HepG2 (cell line): ENCODE results near the gene TOP1. TPM values are rescaled to one million over a fixed set of nuclear protein-coding genes. Genes with fewer than 3 reads are reported as not detected.
A peak's percentile ranks its signal among the peaks of the same experiment; 100 is the strongest.

Experiments used
- ATAC-seq: fragments of 200-7000 bp; cut with Tn5 transposase; 3 replicates; pipeline ENCODE4 v1.9.1; 2020; ENCODE audit warnings: mild to moderate bottlenecking, moderate library complexity
- BruUV-seq: library from RNA; stranded (reverse); fragments of 400-500 nt; replicated peaks from 2 replicates; lab custom pipeline; 2021; lab: Mats Ljungman, UMichigan
- CTCF ChIA-PET: fragments of 300-600 bp; formaldehyde crosslinking; extraction: SDS; loops from one replicate; lab custom pipeline; 2021; ENCODE audit warnings: low total read pairs, inconsistent platforms, low intra/inter-chr PET ratio; lab: Yijun Ruan, JAX
- POLR2A ChIA-PET: fragments of 350-600 bp; sonication (Branson Sonifier 250); formaldehyde crosslinking; loops from one replicate; lab custom pipeline; 2020; ENCODE audit warnings: antibody characterized with exemption, inconsistent platforms; lab: Yijun Ruan, JAX
- DNase-seq: peaks from one replicate; pipeline ENCODE4 v3.0.0-alpha.2; 2015; ENCODE audit warnings: low spot score
- FAIRE-seq: peaks from 3 replicates; lab custom pipeline; 2011; peaks lifted over from hg19 to GRCh38; lab: Jason Lieb, UNC
- H2AFZ ChIP-seq: one replicate; pipeline ENCODE4 v1.6.1; 2011; ENCODE audit warnings: low read length, inconsistent platforms
- H3K27ac ChIP-seq: fragments of 300-600 bp; 3 replicates; pipeline ENCODE4 v1.8.0; 2011; ENCODE audit warnings: mixed run types, mild to moderate bottlenecking, mixed read lengths, low read length, inconsistent platforms; ENCODE audit not compliant: insufficient read depth; ENCODE audit errors: extremely low read length
- H3K27me3 ChIP-seq, 2 experiments: fragments of 200-600 bp in 1 of 2; 2 replicates in 1 of 2; 3 replicates in 1 of 2; pipeline versions ENCODE4 v1.6.0 to v1.8.0; 2011; ENCODE audit warnings: low read length in 2 of 2, mild to moderate bottlenecking in 2 of 2, moderate library complexity in 2 of 2, inconsistent platforms in 1 of 2; ENCODE audit not compliant: insufficient read depth in 2 of 2, control insufficient read depth in 1 of 2
- H3K36me3 ChIP-seq, 2 experiments: fragments of 200-600 bp in 1 of 2; replicated peaks in 1 of 2; 2 replicates in 1 of 2; 3 replicates in 1 of 2; pipeline versions ENCODE4 v1.5.1 to v1.8.0; 2011; ENCODE audit warnings: low read length in 2 of 2, inconsistent platforms in 1 of 2; ENCODE audit not compliant: insufficient read depth in 2 of 2, control insufficient read depth in 1 of 2
- H3K4me1 ChIP-seq: 2 replicates; pipeline ENCODE4 v1.5.1; 2012; ENCODE audit warnings: low read length, inconsistent platforms; ENCODE audit not compliant: insufficient read depth
- H3K4me2 ChIP-seq: 2 replicates; pipeline ENCODE4 v1.6.0; 2011; ENCODE audit warnings: low read depth, low read length, inconsistent platforms
- H3K4me3 ChIP-seq, 3 experiments: fragments of 200-600 bp in 1 of 3; sonication (generic), shearing (Covaris generic) in 1 of 3; replicated peaks in 1 of 3; 2 replicates each; pipeline ENCODE4 v1.5.1; 2011 to 2016; ENCODE audit warnings: low read length in 3 of 3, inconsistent platforms in 2 of 3, low read depth in 2 of 3, mild to moderate bottlenecking in 2 of 3, control low read depth in 1 of 3, mixed read lengths in 1 of 3; ENCODE audit not compliant: insufficient read depth in 1 of 3
- H3K79me2 ChIP-seq: one replicate; pipeline ENCODE4 v1.6.1; 2011; ENCODE audit warnings: low read length, inconsistent platforms; ENCODE audit not compliant: insufficient read depth
- H3K9ac ChIP-seq: 2 replicates; pipeline ENCODE4 v1.6.0; 2011; ENCODE audit warnings: mild to moderate bottlenecking, low read depth, low read length, inconsistent platforms; ENCODE audit not compliant: insufficient read depth
- H3K9me3 ChIP-seq: 2 replicates; pipeline ENCODE4 v1.5.1; 2012; ENCODE audit warnings: mild to moderate bottlenecking, low read length
- H4K20me1 ChIP-seq: 2 replicates; pipeline ENCODE4 v1.6.0; 2011; ENCODE audit warnings: inconsistent platforms, mild to moderate bottlenecking, low read length, moderate library complexity; ENCODE audit not compliant: insufficient read depth
- CAMTA2 ChIP-seq: sonication (generic); formaldehyde crosslinking; IDR thresholded peaks from 2 replicates; pipeline ENCODE4 v1.4.0; 2020; ENCODE audit warnings: mild to moderate bottlenecking, missing genetic modification reagents, borderline replicate concordance
- IRF2 ChIP-seq: IDR thresholded peaks from 2 replicates; pipeline ENCODE4 v1.6.1; 2018; ENCODE audit warnings: missing genetic modification reagents, missing compliant biosample characterization
- TMF1 ChIP-seq: sonication (generic); formaldehyde crosslinking; IDR thresholded peaks from 2 replicates; pipeline ENCODE4 v1.8.1; 2022; ENCODE audit warnings: low read depth, missing genetic modification reagents
- ZNF34 ChIP-seq: sonication (generic); formaldehyde crosslinking; IDR thresholded peaks from 2 replicates; pipeline ENCODE4 v1.4.0; 2020; ENCODE audit warnings: mild to moderate bottlenecking, missing genetic modification reagents, borderline replicate concordance
- ZNF687 ChIP-seq: sonication (generic); formaldehyde crosslinking; IDR thresholded peaks from 2 replicates; pipeline ENCODE4 v1.5.1; 2020; ENCODE audit warnings: mild to moderate bottlenecking, missing genetic modification reagents, moderate library complexity
- WGBS: methylation state at CpG from one replicate; pipeline ENCODE4 v1.1.6; 2017; ENCODE audit warnings: low lambda C conversion rate; 5-methylcytosine and 5-hydroxymethylcytosine counted together
- in situ Hi-C: cut with HindIII; loops from 2 replicates; pipeline ENCODE4 v1.10.0; 2017; ENCODE audit warnings: low pct_unique_long_range_greater_than_20kb; ENCODE audit not compliant: extremely low pct_ligation_motif_present
- intact Hi-C: fragments of 100-400 bp; cut with micrococcal nuclease; formaldehyde crosslinking; loops from one replicate; pipeline ENCODE4 v1.10.0; 2022; ENCODE audit not compliant: unreplicated experiment
- polyA plus RNA-seq, 8 experiments: library from polyadenylated mRNA; depleted of rRNA in 3 of 8; stranded (reverse) in 7 of 8; unstranded in 1 of 8; fragments of >200 nt; fragmentation: Illumina TruSeq in 4 of 8; extraction: Trizol in 4 of 8; gene quantifications; 2 replicates each; pipeline versions ENCODE4 v1.2.1 to v1.2.3, GENCODE V29; 2011 to 2016; ENCODE audit warnings: low read depth in 4 of 8, missing spikeins in 1 of 8, mixed read lengths in 1 of 8; ENCODE audit not compliant: insufficient read depth in 1 of 8
- total RNA-seq, 5 experiments: library from RNA; depleted of rRNA; stranded (reverse); fragments of >200 nt; fragmentation: Illumina TruSeq; extraction: Trizol; gene quantifications; 2 replicates each; pipeline ENCODE4 v1.2.3, GENCODE V29; 2016; ENCODE audit warnings: low read depth in 1 of 5
- TF ChIP-seq, protein P1 (sequence below): sonication (generic); formaldehyde crosslinking; IDR thresholded peaks from 2 replicates; pipeline ENCODE4 v1.4.0; 2020; ENCODE audit warnings: missing genetic modification reagents
- TF ChIP-seq, protein P2 (sequence below): sonication (generic); formaldehyde crosslinking; IDR thresholded peaks from 2 replicates; pipeline ENCODE4 v1.5.1; 2020; ENCODE audit warnings: mild to moderate bottlenecking, missing genetic modification reagents, borderline replicate concordance

TOP1 gene
- total and polyA plus RNA-seq, 2 of the 13 experiments (the other 11 are each of a cell fraction or from before 2014, with no cell fraction given): 10.2 to 19.4 TPM

DNA sequence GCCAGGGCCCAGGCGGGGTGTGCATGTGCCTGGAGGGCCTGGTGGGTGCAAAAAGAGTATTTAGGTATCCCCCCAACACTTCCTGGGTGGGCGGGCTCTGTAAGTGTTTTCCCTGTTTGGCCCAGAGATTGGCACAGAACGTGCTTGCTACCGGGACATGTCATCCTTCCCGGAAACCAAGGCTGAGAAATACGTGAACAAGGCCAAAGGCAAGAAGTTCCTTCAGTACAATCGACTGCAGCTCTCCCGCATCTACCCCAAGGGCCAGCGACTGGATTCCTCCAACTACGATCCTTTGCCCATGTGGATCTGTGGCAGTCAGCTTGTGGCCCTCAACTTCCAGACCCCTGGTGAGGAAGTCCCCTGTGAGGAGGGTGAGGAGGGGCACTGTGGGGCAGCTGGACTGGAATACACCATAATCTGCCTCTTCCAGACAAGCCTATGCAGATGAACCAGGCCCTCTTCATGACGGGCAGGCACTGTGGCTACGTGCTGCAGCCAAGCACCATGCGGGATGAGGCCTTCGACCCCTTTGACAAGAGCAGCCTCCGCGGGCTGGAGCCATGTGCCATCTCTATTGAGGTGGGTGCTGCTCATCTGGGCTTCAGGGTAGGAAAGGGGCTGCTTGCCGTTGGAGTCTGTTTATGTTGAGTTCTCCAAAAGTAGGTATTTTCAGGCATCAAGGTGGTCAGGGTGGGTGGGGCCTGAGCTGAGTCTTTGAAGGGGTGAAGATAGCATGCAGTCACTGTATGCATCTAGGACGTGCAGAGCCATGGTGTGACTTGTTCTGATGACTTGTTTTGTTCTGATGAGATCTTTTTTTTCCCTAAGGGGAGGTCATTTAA is 143.9 kb downstream of the TOP1 start (continued):
- TF ChIP-seq, protein P1, sequence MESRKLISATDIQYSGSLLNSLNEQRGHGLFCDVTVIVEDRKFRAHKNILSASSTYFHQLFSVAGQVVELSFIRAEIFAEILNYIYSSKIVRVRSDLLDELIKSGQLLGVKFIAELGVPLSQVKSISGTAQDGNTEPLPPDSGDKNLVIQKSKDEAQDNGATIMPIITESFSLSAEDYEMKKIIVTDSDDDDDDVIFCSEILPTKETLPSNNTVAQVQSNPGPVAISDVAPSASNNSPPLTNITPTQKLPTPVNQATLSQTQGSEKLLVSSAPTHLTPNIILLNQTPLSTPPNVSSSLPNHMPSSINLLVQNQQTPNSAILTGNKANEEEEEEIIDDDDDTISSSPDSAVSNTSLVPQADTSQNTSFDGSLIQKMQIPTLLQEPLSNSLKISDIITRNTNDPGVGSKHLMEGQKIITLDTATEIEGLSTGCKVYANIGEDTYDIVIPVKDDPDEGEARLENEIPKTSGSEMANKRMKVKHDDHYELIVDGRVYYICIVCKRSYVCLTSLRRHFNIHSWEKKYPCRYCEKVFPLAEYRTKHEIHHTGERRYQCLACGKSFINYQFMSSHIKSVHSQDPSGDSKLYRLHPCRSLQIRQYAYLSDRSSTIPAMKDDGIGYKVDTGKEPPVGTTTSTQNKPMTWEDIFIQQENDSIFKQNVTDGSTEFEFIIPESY (CRISPR knock-in tag): 0 out of 2 replicates have a peak, but pooled peaks have one; percentile 38
- no peak for TF ChIP-seq TMF1 (CRISPR knock-in tag)
- TF ChIP-seq CAMTA2 (CRISPR knock-in tag): no peak

DNA sequence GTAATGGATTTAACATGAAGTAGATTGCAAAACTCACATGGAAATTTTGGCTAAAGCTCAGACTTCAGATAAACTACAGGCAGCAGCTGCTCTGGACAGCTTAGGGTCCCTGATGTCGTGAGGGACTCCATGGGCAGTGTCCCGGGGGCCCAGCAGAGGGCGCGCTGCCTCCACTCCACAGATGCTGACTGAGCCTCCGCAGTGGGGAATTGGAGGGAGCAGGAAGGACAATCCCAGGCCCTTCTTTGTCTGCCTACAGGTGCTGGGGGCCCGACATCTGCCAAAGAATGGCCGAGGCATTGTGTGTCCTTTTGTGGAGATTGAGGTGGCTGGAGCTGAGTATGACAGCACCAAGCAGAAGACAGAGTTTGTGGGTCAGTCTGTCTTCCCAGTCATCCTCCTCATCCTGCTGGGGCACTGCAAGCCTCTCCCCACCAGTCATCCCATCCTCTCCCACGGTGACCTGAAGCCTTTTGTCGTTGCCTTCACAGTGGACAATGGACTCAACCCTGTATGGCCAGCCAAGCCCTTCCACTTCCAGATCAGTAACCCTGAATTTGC is 144.6 kb downstream of the TOP1 start:
- in situ Hi-C loops (loop anchor here (5.0 kb wide), 1 partner anchor 169 kb away; the partner anchor contains the start of gene LPIN3), intact Hi-C loops (loop anchor here (1.0 to 2.0 kb wide), 4 partner anchors 36 to 238 kb away; partner anchors contain the start of genes LPIN3 and PLCG1)
- WGBS: 37% methylated on average over 9 of the region's 9 CpGs
- ChIA-PET CTCF (interaction anchor here (1.4 to 3.4 kb wide), 3 partner anchors 38 to 166 kb away, joined by 13 to 76 read pairs (median 13); partner anchors contain the start of gene LPIN3), POLR2A (interaction anchor here (1.6 kb wide), 1 partner anchor 167 kb away, joined by 12 read pairs; the partner anchor contains the start of gene LPIN3)
- H2AFZ ChIP-seq: no peak overlapping the region
- BruUV-seq: no TSS peak
- H4K20me1 ChIP-seq: peaks cover 10% of the 10 kb centered on the region; the same call in 1 of the 2 replicates
- DNase-seq (peak; percentile 62), ATAC-seq (peak; percentile 89), FAIRE-seq (peak; percentile 77)
- H3K27me3 ChIP-seq: no peaks in the 10 kb centered on the region
- H3K9me3 ChIP-seq: no peaks in the 10 kb centered on the region
- no peaks in the 10 kb centered on the region for H3K79me2 ChIP-seq
- peaks cover 51 to 79% of the 10 kb centered on the region in 2 experiments for H3K36me3 ChIP-seq
- no peak overlapping the region for H3K9ac ChIP-seq
- no peak overlapping the region for H3K27ac ChIP-seq
- no peak overlapping the region for H3K4me2 ChIP-seq
- H3K4me3 ChIP-seq: no peak overlapping the region
- H3K4me1 ChIP-seq: no peaks in the 10 kb centered on the region
- TF ChIP-seq, protein P2, sequence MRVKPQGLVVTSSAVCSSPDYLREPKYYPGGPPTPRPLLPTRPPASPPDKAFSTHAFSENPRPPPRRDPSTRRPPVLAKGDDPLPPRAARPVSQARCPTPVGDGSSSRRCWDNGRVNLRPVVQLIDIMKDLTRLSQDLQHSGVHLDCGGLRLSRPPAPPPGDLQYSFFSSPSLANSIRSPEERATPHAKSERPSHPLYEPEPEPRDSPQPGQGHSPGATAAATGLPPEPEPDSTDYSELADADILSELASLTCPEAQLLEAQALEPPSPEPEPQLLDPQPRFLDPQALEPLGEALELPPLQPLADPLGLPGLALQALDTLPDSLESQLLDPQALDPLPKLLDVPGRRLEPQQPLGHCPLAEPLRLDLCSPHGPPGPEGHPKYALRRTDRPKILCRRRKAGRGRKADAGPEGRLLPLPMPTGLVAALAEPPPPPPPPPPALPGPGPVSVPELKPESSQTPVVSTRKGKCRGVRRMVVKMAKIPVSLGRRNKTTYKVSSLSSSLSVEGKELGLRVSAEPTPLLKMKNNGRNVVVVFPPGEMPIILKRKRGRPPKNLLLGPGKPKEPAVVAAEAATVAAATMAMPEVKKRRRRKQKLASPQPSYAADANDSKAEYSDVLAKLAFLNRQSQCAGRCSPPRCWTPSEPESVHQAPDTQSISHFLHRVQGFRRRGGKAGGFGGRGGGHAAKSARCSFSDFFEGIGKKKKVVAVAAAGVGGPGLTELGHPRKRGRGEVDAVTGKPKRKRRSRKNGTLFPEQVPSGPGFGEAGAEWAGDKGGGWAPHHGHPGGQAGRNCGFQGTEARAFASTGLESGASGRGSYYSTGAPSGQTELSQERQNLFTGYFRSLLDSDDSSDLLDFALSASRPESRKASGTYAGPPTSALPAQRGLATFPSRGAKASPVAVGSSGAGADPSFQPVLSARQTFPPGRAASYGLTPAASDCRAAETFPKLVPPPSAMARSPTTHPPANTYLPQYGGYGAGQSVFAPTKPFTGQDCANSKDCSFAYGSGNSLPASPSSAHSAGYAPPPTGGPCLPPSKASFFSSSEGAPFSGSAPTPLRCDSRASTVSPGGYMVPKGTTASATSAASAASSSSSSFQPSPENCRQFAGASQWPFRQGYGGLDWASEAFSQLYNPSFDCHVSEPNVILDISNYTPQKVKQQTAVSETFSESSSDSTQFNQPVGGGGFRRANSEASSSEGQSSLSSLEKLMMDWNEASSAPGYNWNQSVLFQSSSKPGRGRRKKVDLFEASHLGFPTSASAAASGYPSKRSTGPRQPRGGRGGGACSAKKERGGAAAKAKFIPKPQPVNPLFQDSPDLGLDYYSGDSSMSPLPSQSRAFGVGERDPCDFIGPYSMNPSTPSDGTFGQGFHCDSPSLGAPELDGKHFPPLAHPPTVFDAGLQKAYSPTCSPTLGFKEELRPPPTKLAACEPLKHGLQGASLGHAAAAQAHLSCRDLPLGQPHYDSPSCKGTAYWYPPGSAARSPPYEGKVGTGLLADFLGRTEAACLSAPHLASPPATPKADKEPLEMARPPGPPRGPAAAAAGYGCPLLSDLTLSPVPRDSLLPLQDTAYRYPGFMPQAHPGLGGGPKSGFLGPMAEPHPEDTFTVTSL (CRISPR knock-in tag): no peak
- peak; percentile 67 for TF ChIP-seq ZNF687 (CRISPR knock-in tag)
- no peak for TF ChIP-seq ZNF34
- no peak for TF ChIP-seq IRF2 (CRISPR knock-in tag)
